OCI-M1 (cell line): ENCODE results near the gene CNDP2.

Experiments used
- DNase-seq: peaks from one replicate; lab custom pipeline; 2025; lab: John Stamatoyannopoulos, UW

CNDP2 gene

DNA sequence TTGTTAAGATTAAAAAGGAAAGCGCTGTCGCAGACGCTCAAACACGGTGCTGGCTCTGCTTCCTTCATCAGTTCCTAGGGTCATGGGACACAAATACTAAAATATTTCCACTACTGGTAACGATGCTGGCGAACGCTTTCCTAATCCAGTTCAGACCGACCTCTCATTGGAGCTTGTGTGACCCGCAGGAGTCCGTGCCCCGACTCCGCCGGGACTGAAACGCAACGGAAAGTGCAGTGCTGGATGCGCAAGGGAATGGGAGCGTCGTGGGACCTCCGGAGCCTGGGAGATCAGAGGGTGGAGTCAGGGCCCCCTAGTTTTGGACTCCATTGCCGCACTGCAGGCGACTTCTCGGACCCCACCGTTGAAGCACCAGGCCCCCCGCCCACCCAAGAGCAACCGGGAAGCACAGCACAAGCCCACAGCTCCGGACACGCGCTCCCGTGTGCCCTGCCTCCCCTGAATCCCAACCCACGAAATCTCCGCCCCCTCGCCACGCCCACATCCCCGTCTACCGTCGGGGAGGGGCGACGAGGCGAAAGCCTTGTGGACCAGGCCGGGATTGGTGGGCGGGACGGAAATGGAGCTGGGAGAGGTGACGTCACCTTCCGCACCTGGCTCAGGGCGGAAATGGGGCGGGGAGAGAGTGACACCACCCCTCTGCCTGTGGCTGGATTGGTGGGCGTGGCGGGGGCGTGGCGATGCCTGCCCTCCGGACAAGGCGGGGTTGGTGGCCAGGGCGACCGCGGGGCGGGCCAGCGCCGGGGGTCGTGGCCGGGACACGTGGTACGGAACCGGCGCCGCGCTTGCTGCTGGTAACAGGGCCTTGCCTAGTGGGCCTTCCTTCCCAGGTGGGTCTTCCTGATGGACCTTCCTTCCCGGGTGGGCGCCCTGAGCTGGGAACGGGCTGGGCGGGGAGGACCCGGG is at the start of gene CNDP2:
CNDP2 (plus strand) TSS at position 783 of the 927 bp plus-strand sequence. CDS start 3,611 bp downstream, outside the sequence.
- DNase-seq, result peak; percentile 99

DNA sequence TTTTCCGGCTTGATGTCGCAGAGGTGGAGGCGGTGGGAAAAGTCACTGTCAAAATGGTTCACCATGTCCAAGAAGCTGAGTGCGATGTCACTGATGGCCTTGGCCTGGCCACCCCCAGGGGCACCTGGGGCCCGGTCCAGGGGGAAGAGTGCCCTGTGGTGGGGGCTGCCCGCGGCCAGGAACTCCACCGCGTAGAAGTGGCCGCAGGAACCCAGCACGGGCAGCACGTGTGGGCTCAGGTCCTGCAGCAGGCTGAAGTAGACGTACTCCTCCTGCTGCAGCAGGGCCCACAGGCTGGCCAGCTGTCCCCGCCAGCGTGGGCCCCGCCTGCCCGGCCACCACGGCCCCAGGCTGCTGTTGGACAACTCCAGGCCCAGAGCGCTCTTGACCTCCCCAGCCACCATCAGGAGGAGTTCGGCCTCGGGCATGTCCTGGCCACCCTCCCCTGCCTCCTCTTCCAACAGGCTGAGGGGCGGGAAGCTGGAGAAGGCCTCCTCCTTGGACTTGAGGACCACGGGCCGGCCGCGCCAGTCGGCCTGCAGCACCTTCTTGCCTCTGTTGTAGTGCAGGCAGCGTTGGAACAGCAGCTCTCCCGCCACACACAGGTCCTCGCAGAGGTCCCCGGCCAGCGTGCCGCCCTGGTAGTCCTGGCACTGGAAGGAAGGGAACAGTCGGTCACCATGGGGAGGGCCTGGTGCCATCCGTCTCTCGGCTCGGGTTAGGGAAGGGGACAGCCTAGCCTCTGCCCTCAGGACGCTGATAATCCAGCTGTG is 49.3 kb upstream of the CNDP2 start:
- no peak for DNase-seq

DNA sequence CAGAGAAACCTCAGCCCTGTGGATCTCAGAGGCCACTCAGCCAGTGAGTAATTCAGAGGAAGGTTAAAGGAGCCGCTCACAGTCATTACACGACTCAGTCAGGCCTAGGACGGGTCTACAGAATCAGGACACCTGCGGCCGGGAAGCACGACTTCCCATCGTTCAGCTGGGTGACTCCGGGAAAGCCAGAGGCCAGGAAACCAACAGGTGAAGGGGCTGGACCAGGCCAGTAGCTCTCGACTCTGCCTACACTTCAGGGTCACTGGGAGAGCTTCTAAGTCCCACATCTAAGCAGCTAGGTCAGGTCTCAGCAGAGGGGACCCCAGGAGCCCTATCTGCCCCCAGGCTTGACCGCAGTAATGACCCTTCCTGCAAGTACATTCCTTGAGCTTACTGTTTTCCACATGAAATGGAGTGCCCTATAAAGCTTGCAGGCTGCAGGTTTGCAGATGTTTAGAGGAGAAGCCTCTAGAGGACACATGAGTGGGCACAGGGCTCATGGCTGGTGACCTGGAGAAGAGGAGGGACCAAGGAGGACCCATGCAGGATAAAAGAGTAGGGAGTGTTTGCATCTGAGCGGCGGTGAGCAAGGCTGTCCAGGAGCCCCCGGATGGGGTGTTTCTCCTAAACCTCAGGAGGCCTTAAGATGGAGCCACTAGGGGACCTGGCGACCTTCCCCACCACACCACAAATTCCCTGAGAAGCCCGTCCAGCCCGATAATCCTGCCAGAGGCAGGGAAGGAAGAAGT is 48.6 kb upstream of the CNDP2 start:
- DNase-seq, result no peak

DNA sequence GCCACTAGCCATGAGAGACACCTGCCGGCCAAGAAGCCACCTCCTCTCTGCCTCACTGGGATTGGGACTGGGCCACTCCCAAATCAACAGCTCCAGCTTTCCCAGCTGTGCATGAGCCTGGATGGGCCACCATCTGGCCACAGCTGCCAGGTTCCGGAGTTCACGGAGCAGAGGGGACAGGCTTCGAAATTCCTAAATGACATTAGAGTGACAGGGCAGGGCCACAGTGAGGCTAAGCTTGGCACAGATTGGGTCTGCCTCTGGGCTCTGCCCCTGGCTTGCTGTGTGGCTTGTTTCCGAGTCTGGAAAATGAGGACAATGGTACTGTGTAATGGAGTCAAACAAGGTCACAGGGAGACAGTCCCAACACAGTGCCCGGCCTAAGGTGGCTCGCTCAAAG is 45.5 kb upstream of the CNDP2 start:
- no peak for DNase-seq

DNA sequence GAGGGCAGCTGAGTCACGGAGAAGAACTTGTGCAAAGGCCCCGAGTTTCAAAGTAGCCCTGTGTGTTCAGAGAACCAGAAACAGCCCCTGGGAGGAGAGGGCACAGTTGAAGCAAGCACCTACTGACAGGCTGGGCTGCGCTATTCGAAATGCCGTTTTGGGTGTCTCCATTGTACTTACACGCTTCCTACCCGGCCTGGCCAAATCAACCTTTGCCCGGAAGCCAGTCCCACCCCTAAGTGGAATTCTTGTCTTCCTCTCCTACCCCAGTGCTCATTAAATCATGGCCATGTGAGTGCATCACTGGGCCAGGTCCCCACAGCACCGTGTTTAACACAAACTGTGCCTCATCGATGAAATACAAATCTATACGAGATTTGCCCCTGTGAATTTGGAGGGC is 45.0 kb upstream of the CNDP2 start:
- DNase-seq, result no peak

DNA sequence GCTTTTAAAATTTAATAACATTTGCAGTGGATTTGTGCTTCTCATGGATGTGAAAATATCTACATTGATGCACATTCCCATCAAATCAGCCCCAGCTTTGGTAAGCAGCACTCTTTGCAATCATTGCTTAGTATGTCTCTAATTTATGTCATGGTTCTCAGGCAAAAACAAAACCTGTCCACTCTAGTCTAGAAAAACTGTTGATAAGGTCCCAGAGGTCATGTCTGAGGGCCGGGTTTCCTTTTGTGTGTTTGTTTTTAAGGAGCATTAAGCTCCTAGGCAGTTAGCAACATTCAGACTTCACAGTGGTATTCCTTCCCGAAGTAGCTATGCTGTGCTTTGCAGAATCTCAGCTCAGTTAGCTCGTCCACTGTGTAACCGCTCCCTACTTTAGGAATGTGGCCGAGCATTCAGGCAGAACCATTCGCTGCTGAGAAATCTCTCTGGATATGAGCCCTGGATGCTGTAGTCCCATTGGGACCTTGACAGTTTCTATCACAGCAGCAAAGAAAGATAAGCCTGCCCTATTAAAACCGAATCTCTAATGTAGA is 43.1 kb upstream of the CNDP2 start:
- no peak for DNase-seq

DNA sequence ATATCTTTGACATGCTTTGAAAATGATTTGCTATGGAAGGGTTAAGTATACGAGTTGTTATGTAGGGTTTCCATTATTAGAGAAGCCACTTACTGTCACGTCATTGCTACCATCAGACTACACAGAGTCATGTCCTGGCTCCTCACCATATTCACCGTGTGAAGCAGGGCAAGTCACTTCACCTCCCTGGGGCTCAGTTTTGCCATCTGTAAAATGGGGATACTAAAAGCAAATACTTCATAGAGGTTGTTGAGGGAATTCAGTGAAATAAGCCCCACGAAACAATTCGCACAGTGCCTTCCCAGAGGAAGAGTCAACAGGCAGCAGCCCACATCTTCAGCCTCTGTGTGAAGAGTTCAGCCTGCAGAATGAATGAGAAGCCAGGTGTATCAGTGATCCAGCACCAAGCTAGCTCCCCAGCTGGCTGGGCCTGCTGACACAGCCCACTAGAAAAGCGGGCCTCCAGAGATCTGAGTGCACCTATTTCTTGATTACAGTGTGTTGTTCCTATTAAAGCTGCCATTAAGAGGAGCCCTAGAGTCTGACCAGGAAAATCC is 42.4 kb upstream of the CNDP2 start:
- no peak for DNase-seq

DNA sequence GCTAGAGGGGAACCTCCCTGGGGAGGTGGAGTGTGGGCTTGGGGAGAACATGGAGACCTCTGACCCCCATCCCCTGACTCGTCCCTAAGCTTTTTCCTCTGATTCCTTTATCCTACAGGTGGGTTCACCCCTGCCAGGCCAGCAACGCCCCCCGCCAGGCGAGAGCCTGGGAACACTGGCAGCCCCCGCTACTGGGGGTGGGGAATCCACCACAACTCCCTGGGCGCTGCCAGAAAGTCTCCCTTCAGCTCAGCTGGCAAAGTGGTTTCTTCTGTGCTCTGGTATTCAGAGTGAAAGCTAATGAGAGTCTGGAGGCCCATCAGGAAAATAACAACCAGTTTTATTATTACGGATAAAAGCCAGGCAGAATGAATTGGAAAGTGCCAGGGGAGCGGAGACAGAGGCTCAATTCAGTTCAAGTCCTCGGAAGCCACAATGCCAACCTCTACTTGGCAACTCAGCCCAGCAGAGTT is 41.8 kb upstream of the CNDP2 start:
- DNase-seq, result no peak

DNA sequence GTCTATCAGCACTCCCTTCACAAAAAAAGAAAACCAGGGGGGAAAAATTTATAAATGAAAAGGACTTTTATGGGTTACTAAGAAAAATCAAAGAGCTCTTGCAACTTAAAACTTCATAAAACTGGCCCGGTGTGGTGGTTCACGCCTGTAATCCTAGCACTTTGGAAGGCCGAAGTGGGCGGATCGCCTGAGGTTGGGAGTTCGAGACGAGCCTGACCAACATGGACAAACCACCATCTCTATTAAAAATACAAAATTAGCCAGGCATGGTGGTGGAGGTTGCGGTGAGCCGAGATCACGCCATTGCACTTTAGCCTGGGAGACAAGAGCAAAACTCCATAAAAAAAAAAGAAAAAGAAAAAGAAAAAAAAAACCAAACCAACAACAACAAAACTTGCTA is 40.8 kb upstream of the CNDP2 start:
- DNase-seq, result no peak

DNA sequence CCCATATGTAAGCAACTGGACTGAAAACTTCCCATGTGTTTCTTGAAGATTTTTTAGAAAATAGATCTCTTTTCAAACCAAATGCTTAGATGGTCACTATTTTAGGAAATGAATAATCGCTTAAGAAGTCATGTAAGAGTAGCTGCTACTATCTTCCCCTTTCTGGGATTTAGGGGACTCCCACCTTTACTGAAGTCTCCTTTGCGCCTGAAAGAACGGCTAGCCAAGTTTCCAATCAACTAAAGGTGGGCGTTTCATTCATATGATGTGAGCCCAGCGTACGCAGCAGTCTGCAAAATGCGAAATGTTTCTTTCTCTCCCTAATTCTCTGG is 40.2 kb upstream of the CNDP2 start:
- DNase-seq, result no peak

DNA sequence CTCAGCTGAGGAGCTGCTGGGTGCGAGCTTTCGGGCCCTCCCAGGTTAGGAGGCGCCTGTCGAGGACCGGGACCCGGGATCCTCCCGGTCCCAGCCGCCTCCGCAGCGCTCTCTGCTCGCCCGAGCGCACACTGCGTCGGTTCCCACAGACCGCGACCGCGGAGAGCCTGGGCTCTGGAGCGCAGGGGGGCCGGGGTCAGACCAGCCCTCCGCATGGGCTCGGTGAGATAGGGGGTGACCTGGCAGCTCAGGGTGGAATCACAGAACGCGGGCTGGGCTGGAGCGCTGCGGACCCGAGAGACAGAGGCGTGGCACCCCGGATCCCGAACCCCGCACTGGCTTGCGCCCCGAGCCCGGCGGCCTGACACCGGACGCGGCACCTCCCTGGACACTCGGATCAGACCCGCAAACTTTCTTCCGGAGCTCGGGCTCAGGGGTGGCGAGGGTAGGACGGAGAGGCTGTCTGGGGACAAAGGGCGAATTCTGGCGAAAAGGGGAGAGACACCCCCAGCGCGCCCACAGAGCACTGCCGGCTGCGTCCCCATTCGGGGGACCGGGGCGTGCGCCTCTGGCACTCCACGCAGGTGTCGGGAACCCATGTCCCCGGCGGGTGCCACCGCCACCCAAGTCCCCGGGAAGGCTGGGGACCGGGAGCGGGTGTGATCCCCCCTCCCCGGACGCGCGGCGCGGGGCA is 39.7 kb upstream of the CNDP2 start:
- no peak for DNase-seq

DNA sequence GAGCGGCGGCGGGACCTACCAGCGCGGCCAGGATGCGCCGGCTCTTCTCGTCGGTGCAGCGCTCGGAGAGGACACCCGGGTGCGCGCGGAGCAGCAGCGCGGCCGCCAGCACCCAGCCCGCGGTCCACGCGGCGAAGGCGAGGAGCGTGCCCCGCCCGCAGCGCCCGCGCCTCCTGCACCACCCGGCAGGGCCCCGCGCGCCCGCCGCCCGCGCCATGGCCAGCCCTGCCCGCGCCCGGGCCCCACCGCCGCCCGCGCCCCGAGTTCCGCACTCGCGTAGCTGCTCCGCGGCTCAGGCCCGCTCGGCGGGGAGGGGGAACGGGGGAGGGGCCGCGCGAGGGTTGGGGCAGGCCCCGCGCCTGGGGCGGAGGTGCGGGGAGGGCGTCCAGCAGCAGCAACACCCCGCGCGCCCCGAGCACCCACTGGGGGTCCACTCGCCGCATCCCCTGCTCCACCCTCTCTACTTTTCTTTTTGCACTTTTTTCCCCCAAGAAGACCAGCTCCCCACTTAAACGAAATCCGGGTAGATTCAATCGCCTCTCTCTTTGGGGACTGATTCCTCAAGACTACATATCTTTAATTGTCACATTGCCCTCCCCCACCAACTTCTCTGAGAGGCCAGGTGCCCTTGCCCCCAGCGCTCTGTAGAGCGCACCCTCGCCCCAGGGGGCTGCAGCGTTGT is 39.0 kb upstream of the CNDP2 start, which contains the start of gene DIPK1C:
DIPK1C (minus strand) TSS at position 266 of the 682 bp plus-strand sequence; CDS start at position 217, 49 bp downstream.
- DNase-seq, result no peak

DNA sequence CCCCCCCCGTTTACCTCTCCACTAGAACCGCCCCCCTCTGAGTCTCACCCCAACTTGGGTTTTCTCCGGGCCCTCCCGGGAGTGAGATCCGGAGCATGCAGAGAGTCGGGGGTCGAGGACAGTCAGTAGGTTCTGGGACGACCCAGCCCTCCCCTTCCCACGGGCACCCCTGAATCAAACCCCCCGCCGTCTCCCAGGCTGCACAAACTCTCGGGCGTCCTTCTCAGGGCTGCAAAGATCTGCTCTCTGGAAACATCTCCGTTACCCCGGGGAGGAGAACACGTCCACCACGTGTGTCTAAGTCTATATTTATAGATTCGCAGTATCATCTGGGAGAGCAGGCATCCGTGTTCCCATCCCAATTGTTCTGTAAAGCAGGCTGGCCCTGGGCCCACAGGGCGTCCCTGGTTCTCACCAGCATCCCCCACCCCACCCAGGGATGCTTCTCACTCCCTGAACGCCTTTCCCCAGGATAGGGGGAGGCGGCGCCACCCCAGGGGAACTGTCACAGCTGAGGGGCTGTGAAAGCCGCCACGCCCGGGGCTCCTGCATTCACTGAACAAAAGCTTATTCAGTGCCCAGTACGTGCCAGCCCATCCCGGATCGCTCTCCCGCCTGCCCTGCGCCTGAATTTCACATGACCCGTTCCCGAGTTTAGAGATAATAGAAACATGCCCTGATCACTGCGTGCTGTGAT is 38.3 kb upstream of the CNDP2 start:
- DNase-seq, result no peak

DNA sequence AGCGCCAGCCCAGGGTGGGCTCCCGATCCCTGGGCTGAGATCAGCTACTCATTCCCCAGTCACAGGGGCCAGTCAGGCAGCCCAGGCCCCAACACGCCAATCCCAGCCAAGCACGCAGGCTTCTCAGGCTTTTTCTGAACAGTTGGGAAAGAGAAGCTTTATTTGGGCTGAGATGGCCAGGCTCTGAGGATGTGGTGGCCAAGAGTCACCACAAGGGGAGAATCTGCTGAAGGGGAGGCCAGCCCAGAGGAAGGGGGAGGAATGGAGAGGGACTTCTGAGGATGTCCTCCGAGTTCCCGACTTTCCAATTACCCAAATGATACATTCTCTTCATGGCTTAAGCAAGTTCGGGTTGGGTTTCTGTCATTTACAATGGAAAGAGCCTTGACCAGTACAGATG is 36.3 kb upstream of the CNDP2 start:
- peak; percentile 11 for DNase-seq

DNA sequence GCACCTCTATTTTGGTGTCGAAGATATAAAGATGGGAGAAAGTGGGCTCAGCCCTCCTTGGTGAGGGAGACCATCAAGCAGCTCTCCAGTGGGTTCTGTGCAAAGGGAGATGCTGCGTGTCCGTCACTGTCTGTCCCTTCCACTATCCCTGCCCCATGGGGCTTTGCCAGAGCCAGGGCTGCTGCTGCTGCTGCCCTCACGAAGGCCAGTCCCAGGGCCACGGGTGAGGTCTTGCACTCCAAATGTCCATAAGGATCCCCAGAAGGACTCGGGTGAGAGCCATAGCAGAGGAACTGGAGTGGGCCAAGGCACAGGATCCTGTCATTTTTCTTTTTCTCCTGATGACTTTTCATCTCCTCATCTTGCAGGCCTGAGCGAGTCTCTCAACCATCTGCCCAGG is 35.3 kb upstream of the CNDP2 start:
- no peak for DNase-seq

DNA sequence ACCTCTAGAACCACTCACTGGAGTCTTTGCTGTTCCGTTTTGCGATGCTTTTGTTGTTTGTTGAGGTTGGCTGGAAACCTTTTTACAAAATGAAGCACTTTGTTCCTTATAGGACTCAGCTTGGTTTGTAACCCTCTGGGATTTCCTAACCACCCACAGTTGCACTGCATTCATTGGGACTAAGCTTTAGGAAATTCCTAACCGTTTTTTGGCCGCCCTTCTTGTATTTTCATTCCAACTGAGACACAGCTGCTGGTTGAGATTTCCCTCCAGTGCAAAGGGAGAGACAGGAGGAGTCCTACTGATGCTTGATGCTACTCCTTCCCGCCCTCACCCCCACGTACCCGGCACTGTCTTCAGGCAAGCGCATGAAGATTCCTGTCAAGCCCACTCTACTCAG is 32.9 kb upstream of the CNDP2 start:
- DNase-seq, result no peak

DNA sequence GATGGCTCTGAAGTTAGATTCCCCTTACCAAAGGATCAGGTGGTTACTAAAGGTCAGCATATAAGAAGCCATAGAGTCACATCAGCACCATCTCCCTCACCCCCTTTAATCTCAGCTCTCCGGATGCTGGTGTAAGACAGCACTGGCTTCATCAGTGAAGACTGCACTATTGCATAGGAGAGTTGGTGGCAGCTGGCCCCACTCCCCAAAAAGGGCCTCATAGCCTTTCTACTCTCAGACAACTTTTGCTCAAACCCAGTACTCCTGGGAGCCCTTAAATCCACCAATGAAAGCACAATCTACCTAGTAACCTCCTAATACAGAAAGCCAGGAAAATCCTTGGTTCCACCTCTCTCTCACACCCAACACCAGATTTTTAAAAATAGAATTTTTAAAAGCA is 32.2 kb upstream of the CNDP2 start:
- DNase-seq, result no peak

DNA sequence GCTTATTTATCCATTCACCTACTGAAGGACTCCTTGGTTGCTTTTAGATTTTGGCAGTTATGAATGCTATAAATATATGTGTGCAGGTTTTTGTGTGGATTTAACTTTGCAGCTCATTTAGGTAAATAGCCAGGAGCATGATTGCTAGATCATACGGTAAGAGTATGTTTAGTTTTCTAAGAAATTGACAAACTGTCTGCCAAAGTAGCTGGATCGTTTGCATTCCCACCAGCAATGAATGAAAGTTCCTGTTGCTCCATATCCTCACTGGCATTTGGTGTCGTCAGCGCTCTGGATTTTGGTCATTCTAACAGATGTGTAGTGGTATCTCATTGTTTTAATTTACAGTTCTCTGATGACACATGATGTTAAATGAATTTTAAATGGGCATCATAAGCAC is 30.4 kb upstream of the CNDP2 start:
- no peak for DNase-seq

DNA sequence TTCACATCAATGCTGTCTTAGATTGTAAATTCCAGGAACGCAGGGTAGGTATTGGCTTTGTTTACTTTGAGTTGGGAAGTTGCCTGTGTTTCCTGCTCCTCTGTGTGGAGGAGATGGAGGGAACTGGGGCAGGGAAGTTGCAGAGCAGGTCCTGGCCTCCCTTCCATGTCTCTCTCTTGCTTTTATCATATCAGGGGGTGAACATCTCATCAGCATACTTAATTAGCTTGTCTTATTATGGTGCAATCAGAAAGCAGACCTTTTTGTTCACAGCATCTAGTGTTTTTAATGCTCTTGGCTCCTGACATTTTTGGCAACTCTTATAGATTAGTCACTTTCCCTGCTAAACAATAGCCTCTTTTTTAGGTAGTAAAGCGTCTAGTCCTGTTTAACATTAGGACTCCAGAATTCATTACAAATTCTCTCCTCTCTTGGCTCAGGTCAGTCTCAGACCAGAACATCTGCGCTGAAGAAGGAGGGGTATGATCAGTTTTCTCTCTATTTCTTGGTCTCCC is 27.6 kb upstream of the CNDP2 start:
- DNase-seq, result no peak

DNA sequence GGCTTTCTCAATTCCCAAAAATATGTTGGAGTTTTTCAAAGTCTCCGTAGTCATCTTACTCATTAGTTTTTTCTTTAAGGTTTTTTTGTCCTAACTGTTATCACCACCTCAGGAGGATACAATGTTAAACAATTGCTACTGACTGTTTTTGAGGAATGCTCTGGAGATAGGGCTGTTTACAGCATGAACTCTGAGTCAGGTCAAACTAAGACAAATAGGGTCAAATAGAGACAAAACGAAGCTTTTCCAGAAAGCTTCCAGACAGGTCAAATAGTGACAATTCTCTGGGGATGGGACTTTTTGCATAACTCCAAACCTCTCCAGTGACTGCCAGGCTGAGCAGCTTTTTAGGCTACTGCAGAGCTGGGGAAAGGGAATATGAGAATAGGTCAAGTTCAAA is 23.9 kb upstream of the CNDP2 start:
- no peak for DNase-seq
